NB4 (cell line): ENCODE data around the gene GLRA3.

ENCODE experiments used
- MYC ChIP-seq: IDR thresholded peaks from 2 replicates; pipeline ENCODE4 v1.6.1; 2011; ENCODE audit warnings: low read depth, low read length
- POLR2A ChIP-seq: IDR thresholded peaks from 2 replicates; pipeline ENCODE4 v1.6.1; 2011; ENCODE audit warnings: mild to moderate bottlenecking; ENCODE audit not compliant: insufficient read length; ENCODE audit errors: extremely low read depth
- TF ChIP-seq, protein P1 (sequence below): IDR thresholded peaks from one replicate; pipeline ENCODE4 v1.5.1; 2012; ENCODE audit warnings: low read depth, low read length
- TF ChIP-seq, protein P2 (sequence below): IDR thresholded peaks from 2 replicates; pipeline ENCODE4 v1.6.1; 2011; ENCODE audit warnings: low read depth, low read length

DNA sequence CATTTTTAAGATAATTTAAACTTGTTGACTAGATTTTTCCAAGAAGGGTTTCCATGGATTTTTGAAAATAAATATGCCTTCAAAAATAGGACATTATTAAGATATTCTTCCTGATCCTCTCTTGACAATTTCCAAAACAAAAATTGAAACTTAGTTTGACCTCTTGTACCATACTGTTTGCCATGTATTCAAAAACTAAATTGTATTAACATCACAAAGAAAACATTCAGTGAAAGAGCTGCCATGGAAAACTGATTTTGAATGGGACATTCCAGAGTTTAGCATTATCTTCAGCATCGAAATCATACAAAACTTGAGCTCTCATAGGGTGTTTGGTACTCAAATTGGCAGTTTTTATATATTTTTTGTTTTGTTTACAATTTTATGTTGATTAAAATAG is 238.7 kb downstream of the GLRA3 start:
- TF ChIP-seq, protein P1, sequence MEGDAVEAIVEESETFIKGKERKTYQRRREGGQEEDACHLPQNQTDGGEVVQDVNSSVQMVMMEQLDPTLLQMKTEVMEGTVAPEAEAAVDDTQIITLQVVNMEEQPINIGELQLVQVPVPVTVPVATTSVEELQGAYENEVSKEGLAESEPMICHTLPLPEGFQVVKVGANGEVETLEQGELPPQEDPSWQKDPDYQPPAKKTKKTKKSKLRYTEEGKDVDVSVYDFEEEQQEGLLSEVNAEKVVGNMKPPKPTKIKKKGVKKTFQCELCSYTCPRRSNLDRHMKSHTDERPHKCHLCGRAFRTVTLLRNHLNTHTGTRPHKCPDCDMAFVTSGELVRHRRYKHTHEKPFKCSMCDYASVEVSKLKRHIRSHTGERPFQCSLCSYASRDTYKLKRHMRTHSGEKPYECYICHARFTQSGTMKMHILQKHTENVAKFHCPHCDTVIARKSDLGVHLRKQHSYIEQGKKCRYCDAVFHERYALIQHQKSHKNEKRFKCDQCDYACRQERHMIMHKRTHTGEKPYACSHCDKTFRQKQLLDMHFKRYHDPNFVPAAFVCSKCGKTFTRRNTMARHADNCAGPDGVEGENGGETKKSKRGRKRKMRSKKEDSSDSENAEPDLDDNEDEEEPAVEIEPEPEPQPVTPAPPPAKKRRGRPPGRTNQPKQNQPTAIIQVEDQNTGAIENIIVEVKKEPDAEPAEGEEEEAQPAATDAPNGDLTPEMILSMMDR = no peak
- TF ChIP-seq POLR2A (no peak), MYC (no peak)
- TF ChIP-seq, protein P2, sequence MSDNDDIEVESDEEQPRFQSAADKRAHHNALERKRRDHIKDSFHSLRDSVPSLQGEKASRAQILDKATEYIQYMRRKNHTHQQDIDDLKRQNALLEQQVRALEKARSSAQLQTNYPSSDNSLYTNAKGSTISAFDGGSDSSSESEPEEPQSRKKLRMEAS = no peak
